ENCODE data around the gene WNT3.
"Not testable (repeated sequence)": the region's sequence is repeated elsewhere in the genome, so short reads cannot be mapped to it uniquely, and the experiment has no call there.

WNT3 gene

DNA sequence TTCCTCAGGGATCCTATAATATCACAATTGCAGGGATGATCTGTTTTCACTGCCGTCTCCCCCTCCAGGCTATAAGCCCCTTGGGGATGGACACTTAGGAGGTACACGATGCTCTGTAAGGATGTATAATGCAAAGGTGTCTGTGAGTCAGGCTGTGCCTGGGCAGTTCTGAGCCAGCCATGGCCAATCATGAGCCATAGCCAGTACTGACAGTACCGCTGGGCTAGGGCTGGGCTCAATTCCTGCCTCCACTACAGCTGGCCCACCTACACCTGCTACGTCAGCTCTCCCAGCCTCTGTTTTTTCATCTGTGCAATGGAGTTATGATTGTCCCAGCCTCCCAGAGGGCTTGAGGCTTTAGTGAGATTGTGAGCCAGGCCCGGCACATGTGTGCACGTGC is 30.0 kb upstream of the WNT3 start:
- TF ChIP-seq, protein P1, sequence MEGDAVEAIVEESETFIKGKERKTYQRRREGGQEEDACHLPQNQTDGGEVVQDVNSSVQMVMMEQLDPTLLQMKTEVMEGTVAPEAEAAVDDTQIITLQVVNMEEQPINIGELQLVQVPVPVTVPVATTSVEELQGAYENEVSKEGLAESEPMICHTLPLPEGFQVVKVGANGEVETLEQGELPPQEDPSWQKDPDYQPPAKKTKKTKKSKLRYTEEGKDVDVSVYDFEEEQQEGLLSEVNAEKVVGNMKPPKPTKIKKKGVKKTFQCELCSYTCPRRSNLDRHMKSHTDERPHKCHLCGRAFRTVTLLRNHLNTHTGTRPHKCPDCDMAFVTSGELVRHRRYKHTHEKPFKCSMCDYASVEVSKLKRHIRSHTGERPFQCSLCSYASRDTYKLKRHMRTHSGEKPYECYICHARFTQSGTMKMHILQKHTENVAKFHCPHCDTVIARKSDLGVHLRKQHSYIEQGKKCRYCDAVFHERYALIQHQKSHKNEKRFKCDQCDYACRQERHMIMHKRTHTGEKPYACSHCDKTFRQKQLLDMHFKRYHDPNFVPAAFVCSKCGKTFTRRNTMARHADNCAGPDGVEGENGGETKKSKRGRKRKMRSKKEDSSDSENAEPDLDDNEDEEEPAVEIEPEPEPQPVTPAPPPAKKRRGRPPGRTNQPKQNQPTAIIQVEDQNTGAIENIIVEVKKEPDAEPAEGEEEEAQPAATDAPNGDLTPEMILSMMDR (IDR thresholded peaks at IDR 0.05) = no peak
- H3K4me3 ChIP-seq = no peak overlapping the region
- no peak for DNase-seq (ENCODE audit: low spot score)
- no peak overlapping the region for H3K27ac ChIP-seq

DNA sequence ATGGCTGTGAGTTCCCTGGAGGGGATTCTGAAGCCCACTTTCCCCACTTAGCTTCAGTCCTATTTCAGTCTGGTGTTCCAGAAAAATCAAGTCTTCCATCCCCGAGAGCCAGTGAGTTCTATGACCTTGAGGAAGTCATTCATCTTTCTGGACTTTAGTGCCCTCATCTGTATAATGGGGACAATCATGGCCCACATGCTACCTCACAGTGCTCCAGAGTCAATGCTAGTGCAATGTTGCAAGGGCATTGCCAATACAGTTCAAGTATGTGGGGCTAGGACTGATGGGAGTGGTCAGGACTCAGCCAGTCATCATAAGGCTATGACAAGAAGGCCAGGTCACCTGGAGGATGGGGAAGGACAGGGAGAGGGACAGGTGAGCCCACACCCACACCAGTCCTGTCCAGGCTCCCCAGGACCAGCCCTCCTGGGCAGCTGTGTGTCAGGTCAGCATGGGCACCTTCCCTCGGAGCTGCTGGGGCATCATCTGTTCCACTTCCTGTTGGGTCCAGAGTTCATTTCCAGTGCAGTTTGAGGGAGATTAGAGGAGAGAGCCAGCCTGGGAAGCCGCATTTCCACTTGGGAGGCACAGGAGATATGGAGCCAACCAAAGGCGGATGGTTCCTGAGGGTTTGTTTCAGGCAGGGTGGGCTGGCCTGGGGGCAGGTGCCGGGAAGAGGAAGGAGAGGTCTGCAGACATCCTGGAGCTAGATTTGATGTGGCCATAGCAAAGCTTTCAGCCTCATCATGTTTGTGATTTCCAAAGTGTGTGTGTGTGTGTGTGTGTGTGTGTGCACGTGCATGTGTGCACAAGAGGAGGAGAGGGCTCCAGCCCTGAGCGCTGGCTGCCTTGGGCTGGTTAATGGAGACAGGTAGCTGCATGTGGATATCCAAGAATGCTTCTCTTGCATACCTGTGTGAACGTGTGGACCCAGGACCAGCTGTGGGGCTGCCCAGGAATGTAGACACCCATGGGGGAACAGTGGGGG is 29.0 kb upstream of the WNT3 start:
- no peak overlapping the region for H3K27ac ChIP-seq
- no peak overlapping the region for H3K4me3 ChIP-seq
- TF ChIP-seq, protein P1 (IDR thresholded peaks at IDR 0.05) = no peak
- no peak for DNase-seq (ENCODE audit: low spot score)

DNA sequence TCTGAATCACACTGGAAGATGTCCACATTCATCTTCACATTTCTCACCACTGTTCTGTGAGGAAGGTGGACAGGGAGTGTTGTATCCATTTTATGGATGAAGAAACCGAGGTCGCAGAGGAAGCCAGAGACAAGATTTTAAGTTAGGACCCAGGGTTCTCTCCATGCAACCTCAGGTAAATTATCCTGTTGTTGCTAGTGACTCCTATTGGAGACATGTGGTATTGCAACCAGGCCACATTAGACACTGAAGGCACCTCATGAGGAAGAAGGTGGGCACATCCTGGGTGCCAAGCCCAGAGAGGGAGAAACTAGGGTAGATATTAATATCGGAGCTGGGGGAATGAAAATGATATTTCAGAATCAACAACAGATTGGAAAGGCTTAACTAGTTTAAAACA is 24.3 kb upstream of the WNT3 start:
- TF ChIP-seq, protein P1 (IDR thresholded peaks at IDR 0.05) = no peak
- no peak for DNase-seq (ENCODE audit: low spot score)
- H3K4me3 ChIP-seq = no peak overlapping the region
- no peak overlapping the region for H3K27ac ChIP-seq

DNA sequence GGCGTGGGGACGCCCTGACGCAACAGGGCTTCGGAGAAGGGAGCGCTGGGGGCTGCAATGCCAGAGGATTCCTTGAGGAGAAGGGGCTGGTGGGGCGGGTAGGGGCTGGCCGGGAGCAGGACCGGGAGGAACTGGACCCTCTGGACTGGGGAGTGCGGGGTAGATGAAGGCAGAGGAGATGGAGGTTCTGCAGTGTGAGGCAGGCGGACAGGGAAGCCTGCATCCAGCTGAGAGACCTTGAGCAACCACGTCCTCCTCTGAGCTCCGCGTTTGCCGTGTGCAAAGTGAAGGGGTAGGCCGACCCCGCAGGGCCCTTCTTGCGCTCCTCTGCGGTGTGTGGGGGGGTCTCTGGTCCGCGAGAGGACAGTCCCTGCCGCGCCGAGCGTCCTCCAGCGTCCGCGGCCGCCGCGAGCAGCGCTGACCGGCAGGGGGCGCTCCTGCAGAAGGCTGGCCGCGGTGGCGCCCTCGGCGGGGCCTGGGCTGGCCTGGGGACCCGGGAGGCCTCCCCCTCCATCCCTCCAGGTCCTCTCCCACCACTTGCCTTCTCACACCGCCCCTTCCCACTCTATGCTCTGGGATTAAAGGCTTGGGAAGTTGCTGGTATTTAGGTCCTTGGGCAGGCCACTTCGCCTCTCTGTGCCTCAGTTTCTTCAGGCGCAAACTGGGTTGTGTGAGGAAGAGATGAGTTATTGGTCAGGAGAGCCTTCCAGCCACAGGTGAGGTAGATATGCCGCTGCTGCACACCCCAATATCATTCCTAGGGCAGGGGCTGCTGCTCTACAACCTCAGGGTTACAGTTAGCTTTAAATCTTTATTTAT is 23.3 kb upstream of the WNT3 start:
- Histone ChIP-seq H3K27ac (no peak overlapping the region), H3K4me3 (peak overlapping the region; percentile 41)
- TF ChIP-seq, protein P1 (IDR thresholded peaks at IDR 0.05) = peak; percentile 38
- no peak for DNase-seq (ENCODE audit: low spot score)

DNA sequence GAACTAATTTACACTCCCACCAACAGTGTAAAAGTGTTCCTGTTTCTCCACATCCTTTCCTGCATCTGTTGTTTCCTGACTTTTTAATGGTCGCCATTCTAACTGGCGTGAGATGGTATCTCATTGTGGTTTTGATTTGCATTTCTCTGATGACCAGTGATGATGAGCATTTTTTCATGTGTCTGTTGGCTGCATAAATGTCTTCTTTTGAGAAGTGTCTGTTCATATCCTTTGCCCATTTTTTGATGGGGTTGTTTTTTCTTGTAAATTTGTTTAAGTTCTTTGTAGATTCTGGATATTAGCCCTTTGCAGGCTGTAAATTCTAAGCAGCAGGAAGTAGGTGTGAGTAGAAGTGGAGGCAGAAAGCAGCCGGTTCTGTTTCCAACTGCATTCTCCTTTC is 22.1 kb upstream of the WNT3 start:
- DNase-seq (ENCODE audit: low spot score); H3K4me3 ChIP-seq; H3K27ac ChIP-seq: not testable (repeated sequence)

DNA sequence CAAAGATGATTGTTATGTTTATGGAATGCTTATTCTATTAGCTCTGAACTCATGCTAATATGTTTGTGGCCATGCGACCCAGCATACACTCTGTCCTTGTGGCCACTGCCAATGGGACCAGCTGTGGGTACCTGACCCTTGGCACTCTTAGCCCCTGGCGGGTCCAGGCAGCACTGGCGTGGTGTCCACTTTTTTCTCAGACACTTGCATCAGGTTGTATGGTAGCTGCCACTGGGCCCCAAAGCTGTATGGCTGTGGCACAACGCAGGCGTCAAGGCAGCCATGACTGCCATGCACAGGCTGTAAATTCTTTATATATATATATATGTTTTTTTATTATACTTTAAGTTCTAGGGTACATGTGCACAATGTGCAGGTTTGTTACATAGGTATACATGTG is 20.7 kb upstream of the WNT3 start:
- Histone ChIP-seq H3K27ac (no peak overlapping the region), H3K4me3 (no peak overlapping the region)
- DNase-seq (ENCODE audit: low spot score) = no peak
- TF ChIP-seq, protein P1 (IDR thresholded peaks at IDR 0.05) = no peak

DNA sequence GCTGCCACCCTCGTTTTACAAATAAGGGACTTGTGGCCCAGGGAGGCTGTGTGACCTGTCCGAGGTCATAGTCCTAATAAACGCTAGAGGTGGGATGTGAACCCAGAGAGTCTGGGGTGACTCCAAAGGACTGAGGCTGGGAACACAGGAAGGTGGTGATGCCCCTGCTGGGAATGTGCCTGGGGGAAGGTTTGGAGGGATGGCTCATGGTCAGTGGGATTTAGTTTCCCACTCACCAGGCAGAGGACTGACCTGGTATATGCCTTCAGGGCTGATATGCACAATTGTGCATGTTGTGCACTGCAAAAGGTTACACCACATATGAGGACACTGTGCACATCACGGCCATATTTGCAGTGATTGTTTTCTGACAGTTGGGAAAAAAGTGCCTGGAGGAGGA is 19.0 kb upstream of the WNT3 start:
- no peak overlapping the region for H3K4me3 ChIP-seq
- H3K27ac ChIP-seq = no peak overlapping the region
- TF ChIP-seq, protein P1 (IDR thresholded peaks at IDR 0.05) = no peak
- no peak for DNase-seq (ENCODE audit: low spot score)
